ENCODE data around the gene CELF2.

DNA sequence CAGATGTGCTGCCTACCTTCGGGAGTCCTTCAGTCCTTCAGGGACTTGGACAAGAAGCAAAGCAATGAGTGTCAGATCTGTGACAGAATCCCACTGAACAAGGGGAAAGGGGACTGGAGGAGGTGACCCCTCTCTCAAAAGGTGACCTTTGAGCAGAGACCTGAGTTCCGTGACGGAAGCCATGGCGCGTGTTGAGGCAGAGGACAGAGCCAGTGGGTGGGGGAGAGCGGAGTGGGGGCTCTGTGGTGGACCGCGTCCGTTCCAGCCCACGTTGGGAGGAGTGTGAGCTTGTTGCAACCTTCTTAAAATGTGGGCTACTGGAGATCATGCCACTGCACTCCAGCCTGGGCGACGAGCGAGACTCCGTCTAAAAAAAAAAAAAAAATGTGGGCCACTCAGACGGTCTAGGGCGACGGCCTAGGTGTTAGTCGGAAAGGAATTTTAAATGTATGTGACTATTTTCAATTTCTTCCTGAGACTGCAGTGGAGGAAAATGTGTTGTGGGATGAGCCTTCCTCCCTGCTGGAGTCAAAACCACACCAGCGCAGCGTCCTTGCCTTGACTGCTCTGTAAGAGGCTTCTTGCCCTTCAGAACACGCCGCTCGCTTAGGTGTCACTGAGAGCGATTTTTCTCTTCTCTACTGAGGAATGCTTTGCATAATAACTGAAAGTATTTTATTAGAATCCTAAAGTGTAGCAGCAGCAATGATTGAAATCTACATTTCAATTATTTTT, 272.7 kb downstream of the CELF2 start:
- no peak for TF ChIP-seq POLR2AphosphoS5 (IDR thresholded peaks at IDR 0.05; ENCODE audit: low read depth, low read length)
- TF ChIP-seq, protein P1, sequence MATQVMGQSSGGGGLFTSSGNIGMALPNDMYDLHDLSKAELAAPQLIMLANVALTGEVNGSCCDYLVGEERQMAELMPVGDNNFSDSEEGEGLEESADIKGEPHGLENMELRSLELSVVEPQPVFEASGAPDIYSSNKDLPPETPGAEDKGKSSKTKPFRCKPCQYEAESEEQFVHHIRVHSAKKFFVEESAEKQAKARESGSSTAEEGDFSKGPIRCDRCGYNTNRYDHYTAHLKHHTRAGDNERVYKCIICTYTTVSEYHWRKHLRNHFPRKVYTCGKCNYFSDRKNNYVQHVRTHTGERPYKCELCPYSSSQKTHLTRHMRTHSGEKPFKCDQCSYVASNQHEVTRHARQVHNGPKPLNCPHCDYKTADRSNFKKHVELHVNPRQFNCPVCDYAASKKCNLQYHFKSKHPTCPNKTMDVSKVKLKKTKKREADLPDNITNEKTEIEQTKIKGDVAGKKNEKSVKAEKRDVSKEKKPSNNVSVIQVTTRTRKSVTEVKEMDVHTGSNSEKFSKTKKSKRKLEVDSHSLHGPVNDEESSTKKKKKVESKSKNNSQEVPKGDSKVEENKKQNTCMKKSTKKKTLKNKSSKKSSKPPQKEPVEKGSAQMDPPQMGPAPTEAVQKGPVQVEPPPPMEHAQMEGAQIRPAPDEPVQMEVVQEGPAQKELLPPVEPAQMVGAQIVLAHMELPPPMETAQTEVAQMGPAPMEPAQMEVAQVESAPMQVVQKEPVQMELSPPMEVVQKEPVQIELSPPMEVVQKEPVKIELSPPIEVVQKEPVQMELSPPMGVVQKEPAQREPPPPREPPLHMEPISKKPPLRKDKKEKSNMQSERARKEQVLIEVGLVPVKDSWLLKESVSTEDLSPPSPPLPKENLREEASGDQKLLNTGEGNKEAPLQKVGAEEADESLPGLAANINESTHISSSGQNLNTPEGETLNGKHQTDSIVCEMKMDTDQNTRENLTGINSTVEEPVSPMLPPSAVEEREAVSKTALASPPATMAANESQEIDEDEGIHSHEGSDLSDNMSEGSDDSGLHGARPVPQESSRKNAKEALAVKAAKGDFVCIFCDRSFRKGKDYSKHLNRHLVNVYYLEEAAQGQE (IDR thresholded peaks at IDR 0.05; ENCODE audit: insufficient read depth in 1 of 2, low read depth in 2 of 2, low read length in 2 of 2) = no peak
- no peak for TF ChIP-seq TAF1 (IDR thresholded peaks at IDR 0.05; ENCODE audit: borderline replicate concordance, insufficient read depth, low read length)

Data from PFSK-1 (cell line).